Ascending aorta (tissue), 2 donors: ENCODE data around the gene CRB2. TPM values are rescaled to one million over a fixed set of nuclear protein-coding genes. Genes with fewer than 3 reads are reported as not detected.
"Not testable (repeated sequence)": the region's sequence is repeated elsewhere in the genome, so short reads cannot be mapped to it uniquely, and the experiment has no call there.

Experiments
- DNase-seq, 2 donors: peaks; one replicate each; pipeline ENCODE4 v3.0.0-alpha.2; 2019; ENCODE audit warnings: low spot score in 2 of 2
- H3K27ac ChIP-seq, 2 donors: fragments of 200-600 bp; sonication (generic); one replicate each; pipeline ENCODE4 v1.5.1; 2016 to 2017; ENCODE audit warnings: mild to moderate bottlenecking in 1 of 2
- H3K27me3 ChIP-seq: fragments of 200-600 bp; sonication (generic); one replicate; pipeline ENCODE4 v1.5.1; 2017
- H3K36me3 ChIP-seq, 2 donors: fragments of 200-600 bp; sonication (generic); one replicate each; pipeline ENCODE4 v1.5.1; 2016
- H3K4me1 ChIP-seq, 2 donors: fragments of 200-600 bp; sonication (generic); one replicate each; pipeline ENCODE4 v1.5.1; 2016 to 2017; ENCODE audit warnings: mild to moderate bottlenecking in 1 of 2
- H3K4me3 ChIP-seq, 2 donors: fragments of 200-600 bp; sonication (generic); one replicate each; pipeline ENCODE4 v1.5.1; 2016 to 2017; ENCODE audit warnings: mild to moderate bottlenecking in 1 of 2
- H3K9me3 ChIP-seq, 2 donors: fragments of 200-600 bp; sonication (generic); one replicate each; pipeline ENCODE4 v1.5.1; 2016
- CTCF ChIP-seq, 3 experiments: fragments of 200-600 bp in 2 of 3; fragments of 450-650 bp in 1 of 3; sonication (generic) in 2 of 3; IDR thresholded peaks; one replicate each; pipeline ENCODE4 v1.5.1; 2016 to 2019; ENCODE audit warnings: antibody characterized with exemption in 3 of 3, mild to moderate bottlenecking in 1 of 3, moderate library complexity in 1 of 3
- intact Hi-C: fragments of 100-400 bp; cut with DNase I; formaldehyde crosslinking; loops from one replicate; pipeline ENCODE4 v1.15.1; 2023
- total RNA-seq: library from RNA; depleted of rRNA; stranded (reverse); fragments of >200 nt; gene quantifications from one replicate; pipeline ENCODE4 v1.1.0, GENCODE V29; 2016

CRB2 gene
- total RNA-seq, 1 donor from 2014 or later: not detected

DNA sequence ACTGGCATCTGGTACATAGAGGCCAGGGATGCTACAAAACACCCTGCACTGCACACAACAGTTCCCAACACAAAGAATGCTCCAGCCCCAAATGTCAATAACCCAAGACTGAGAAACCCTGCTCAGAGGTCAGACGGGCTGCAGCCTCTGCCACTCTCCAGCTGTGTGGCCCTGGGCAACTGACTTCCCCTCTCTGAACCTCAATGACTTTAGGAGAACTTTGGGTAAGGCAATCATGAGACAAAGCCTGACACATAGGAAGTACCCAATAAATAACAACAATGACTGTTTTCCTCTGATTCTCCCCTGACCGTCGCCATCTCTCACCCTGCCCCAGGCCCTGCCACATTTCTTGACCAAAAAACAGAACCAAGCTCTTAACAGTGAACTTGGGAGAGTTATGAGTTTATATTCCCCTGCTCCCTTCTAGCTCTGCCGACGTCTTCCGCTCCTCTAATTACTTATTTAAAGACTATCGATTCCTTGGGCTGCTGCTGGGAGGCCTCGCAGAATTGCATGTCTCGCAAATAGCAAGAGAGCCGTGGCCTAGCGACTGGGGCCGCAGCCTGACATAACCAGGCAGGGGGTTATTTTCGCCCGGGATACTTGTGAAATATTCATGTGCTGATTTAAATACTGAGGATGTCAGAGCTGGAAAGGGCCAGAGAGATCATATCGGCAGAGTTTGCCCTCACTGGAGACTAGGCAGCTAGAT, 24.5 kb upstream of the CRB2 start:
- DNase-seq: no peak
- H3K27me3 ChIP-seq: no peaks in the 10 kb centered on the region
- TF ChIP-seq CTCF (IDR thresholded peaks at IDR 0.05): no peak

GRCh38 chr9:123333058-123333669, 22.8 kb upstream of the CRB2 start:
- H3K4me1 ChIP-seq, H3K27ac ChIP-seq, H3K27me3 ChIP-seq, H3K4me3 ChIP-seq, H3K9me3 ChIP-seq, H3K36me3 ChIP-seq, DNase-seq, intact Hi-C loops: not testable (repeated sequence)

More for the DNA sequence above, 24.5 kb upstream of the CRB2 start:
- Histone ChIP-seq H3K36me3 (no peaks in the 10 kb centered on the region), H3K4me1 (no peaks in the 10 kb centered on the region), H3K9me3 (no peaks in the 10 kb centered on the region), H3K4me3 (no peak overlapping the region), H3K27ac (no peak overlapping the region)
- intact Hi-C loops: no loop called here

- H3K9me3 ChIP-seq: no peaks in the 10 kb centered on the region
- H3K27ac ChIP-seq: no peak overlapping the region
- H3K4me1 ChIP-seq: no peaks in the 10 kb centered on the region
- no peaks in the 10 kb centered on the region for H3K36me3 ChIP-seq
- intact Hi-C loops: no loop called here
- no peak for DNase-seq
- no peak for TF ChIP-seq CTCF (IDR thresholded peaks at IDR 0.05)
- no peak overlapping the region for H3K4me3 ChIP-seq
- H3K27me3 ChIP-seq: no peaks in the 10 kb centered on the region
These were observed 21.4 kb upstream of the CRB2 start for GRCh38 chr9:123334639-123335038.

- DNase-seq: no peak
- Histone ChIP-seq H3K27me3 (no peaks in the 10 kb centered on the region), H3K9me3 (no peaks in the 10 kb centered on the region), H3K4me1 (no peaks in the 10 kb centered on the region), H3K36me3 (no peaks in the 10 kb centered on the region), H3K27ac (no peak overlapping the region), H3K4me3 (no peak overlapping the region)
- TF ChIP-seq CTCF (IDR thresholded peaks at IDR 0.05): no peak
- intact Hi-C loops: no loop called here
These were observed 20.6 kb upstream of the CRB2 start for GRCh38 chr9:123335193-123335985.

DNA sequence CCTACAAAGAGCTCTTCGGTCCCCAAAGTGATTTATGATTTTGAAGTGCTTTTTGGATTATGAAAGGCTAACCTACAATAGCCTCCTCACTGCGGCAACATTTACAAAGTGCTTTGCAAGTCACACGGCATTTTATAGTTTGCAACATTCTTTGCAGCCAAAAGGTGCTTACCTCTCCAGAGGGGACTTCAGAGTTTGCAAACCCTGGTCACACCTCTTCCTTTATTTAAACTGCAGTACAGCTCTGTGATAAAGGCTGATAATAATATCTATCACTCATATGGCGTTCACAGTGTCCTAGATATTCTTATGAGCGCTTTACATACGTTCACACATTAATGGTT, 20.0 kb upstream of the CRB2 start:
- TF ChIP-seq CTCF (IDR thresholded peaks at IDR 0.05): no peak
- H3K27ac ChIP-seq: no peak overlapping the region

DNA sequence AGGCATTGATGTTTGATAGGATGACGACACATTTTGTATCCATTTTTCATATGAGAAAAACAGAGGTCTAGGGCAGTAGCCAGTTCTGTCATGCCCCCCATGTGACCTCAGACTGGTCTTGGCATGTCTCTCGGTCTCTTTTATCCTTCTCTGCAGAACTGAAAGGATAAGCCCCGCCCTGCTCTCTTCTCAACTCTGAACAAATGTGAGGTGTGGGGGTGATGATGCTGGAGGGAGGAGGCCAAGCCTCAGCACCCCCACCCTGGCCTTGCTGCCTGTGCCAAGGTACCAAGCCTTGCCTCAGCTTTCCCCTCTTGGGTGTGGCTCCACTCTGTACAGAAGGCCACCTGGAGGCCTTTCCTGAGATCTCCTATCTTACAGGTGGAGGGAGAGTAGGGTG, 19.5 kb upstream of the CRB2 start:
- no peaks in the 10 kb centered on the region for H3K9me3 ChIP-seq
- H3K36me3 ChIP-seq: no peaks in the 10 kb centered on the region
- H3K27me3 ChIP-seq: no peaks in the 10 kb centered on the region
- H3K27ac ChIP-seq: no peak overlapping the region
- H3K4me1 ChIP-seq: no peaks in the 10 kb centered on the region
- intact Hi-C loops: no loop called here
- DNase-seq: no peak
- no peak for TF ChIP-seq CTCF (IDR thresholded peaks at IDR 0.05)
- no peak overlapping the region for H3K4me3 ChIP-seq

More for the DNA sequence above, 20.0 kb upstream of the CRB2 start:
- Histone ChIP-seq H3K4me1 (no peaks in the 10 kb centered on the region), H3K9me3 (no peaks in the 10 kb centered on the region), H3K27me3 (no peaks in the 10 kb centered on the region), H3K4me3 (no peak overlapping the region), H3K36me3 (no peaks in the 10 kb centered on the region)
- DNase-seq: no peak
- intact Hi-C loops: no loop called here
